ENCODE measurements around the gene CNP. TPM values are rescaled to one million over a fixed set of nuclear protein-coding genes. Genes with fewer than 3 reads are reported as not detected.

The CNP gene
- total RNA-seq (2022; extraction: Qiagen RNA extraction; ENCODE audit: low read depth) = 57.9 to 75.9 TPM (median 71.3 TPM) in 5 replicates

DNA sequence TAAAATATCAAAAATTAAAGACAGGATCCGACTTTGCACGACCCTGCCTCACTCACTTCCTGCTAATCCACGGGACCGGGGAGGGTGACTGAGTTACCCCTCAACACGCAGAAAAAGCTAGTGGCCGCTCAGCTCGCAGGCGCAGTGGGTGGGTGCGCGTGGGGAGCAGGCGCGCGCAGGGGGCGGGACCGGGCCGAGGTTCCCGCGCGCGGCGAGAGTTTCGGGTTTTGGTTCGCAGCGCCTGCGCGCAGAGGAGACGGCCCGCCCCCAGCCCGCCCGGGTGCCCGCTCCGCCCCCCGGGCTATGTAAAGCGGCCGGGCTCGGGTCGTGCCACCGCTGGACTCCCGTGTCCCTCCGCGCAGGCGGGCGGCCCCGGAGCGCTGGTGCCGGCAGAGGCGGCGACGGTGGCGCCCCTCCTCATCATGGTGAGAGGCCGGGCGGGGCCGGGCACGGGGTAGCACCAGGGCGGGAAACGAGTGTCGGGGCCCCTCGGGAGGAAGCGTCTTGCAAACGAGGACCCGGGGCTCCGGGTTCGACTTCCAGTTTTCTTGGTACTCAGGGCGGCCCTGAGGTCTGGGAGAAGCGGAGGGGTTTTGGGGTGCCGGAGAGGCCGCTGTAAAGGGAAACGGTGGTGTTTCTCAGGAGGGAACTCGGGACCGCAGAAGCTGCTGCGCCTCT, at the start of gene CNP:
CNP (plus strand) TSS at position 333 of the 678 bp plus-strand sequence; CDS start at position 423, 90 bp downstream.

GRCh38 chr17:41918314-41919164, 48.1 kb upstream of the CNP start, which contains the start of gene ACLY:
Gene ACLY, minus strand, starts transcription at chr17:41918951. Its CDS starts 5,078 bp downstream, at chr17:41913873.

GRCh38 chr17:41930009-41930832, 36.4 kb upstream of the CNP start, which contains the start of gene ODAD4:
Gene ODAD4, plus strand, starts transcription at chr17:41930617. Its CDS starts 107 bp downstream, at chr17:41930724.

DNA sequence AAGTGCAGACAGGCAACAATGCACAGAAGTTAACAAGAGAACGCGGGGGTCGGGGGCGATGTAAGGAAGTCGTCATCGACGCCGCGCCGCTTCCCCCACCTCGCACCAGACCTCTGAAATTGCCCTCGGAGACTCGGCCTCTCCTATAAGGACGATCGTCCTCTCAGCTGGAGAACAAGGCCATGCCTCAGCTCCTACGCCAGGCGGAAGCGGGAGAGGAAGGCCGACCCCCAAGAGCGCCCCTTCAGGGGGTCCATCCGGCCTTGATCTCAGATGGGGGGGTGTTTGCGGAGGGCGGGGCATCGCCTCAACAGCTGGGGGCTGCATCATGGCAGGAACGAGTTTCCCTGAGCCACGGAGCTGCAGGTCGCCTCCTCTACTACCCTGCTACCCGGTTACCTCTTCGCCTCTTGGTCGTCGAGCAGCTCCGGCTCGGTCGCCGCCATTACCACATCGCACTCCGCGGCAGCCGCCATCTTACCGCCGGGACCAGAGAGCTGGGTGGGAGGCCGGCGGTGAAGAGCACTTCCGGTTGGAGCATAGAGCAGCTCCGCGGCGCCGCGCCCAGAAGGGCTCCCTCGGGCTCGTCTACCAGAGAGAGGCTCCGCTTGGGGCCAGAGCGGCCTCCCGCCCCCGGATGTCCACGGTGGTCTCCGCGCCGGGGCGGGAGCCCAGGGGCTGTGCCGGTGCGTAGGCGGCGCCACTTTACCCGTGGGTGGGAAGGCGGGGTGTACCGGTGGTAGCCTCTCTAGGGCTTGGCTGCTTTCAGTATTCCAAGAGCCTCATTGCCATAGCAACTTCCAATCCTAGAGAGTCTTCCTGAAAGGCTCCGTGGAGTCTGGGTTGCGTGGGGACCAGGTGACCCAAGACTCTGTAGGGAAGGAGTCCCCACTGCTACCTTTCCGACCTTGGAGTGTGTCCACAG, 50.6 kb downstream of the CNP start, which contains the start of gene DNAJC7:
DNAJC7 (minus strand) TSS at position 499 of the 925 bp plus-strand sequence; CDS start at position 476, 23 bp downstream.

GRCh38 chr17:42019509-42020404, 53.2 kb downstream of the CNP start, which contains the start of gene NKIRAS2:
Gene NKIRAS2, plus strand, starts transcription at chr17:42020090. Its CDS starts 1,488 bp downstream, at chr17:42021578.

Other genes with a start within 250 kb of the CNP start
- 1.2 to 1.9 TPM (median 1.7 TPM) in 5 replicates for gene HAP1, start 232.2 kb upstream of the CNP start, total RNA-seq (2022; extraction: Qiagen RNA extraction; ENCODE audit: low read depth)
- 84.4 to 128 TPM (median 119 TPM) in 5 replicates for gene JUP, start 180.1 kb upstream of the CNP start, total RNA-seq (2022; extraction: Qiagen RNA extraction; ENCODE audit: low read depth)
- 28.2 to 40.1 TPM (median 37.2 TPM) in 5 replicates for gene P3H4, start 154.8 kb upstream of the CNP start, total RNA-seq (2022; extraction: Qiagen RNA extraction; ENCODE audit: low read depth)
- gene FKBP10, start 153.8 kb upstream of the CNP start, total RNA-seq (2022; extraction: Qiagen RNA extraction; ENCODE audit: low read depth) = 94.4 to 120 TPM (median 107 TPM) in 5 replicates
- gene NT5C3B, start 130.6 kb upstream of the CNP start, total RNA-seq (2022; extraction: Qiagen RNA extraction; ENCODE audit: low read depth) = 100 to 115 TPM (median 113 TPM) in 5 replicates
- 0.03 TPM in 1 of 5 replicates, not detected in the others for gene KLHL10, start 129.0 kb upstream of the CNP start, total RNA-seq (2022; extraction: Qiagen RNA extraction; ENCODE audit: low read depth)
- gene KLHL11, start 101.4 kb upstream of the CNP start, total RNA-seq (2022; extraction: Qiagen RNA extraction; ENCODE audit: low read depth) = 2.2 to 4.6 TPM (median 2.8 TPM) in 5 replicates
- gene ACLY, start 47.8 kb upstream of the CNP start, total RNA-seq (2022; extraction: Qiagen RNA extraction; ENCODE audit: low read depth) = 261 to 324 TPM (median 311 TPM) in 5 replicates
- 1.1 to 2.4 TPM (median 1.7 TPM) in 5 replicates for gene ODAD4, start 36.2 kb upstream of the CNP start, total RNA-seq (2022; extraction: Qiagen RNA extraction; ENCODE audit: low read depth)
- gene DNAJC7, start 50.6 kb downstream of the CNP start, total RNA-seq (2022; extraction: Qiagen RNA extraction; ENCODE audit: low read depth) = 123 to 137 TPM (median 126 TPM) in 5 replicates
- gene NKIRAS2, start 53.3 kb downstream of the CNP start, total RNA-seq (2022; extraction: Qiagen RNA extraction; ENCODE audit: low read depth) = 45.2 to 51.0 TPM (median 46.7 TPM) in 5 replicates
- 0.40 to 0.81 TPM (median 0.62 TPM) in 5 replicates for gene C17orf113, start 83.8 kb downstream of the CNP start, total RNA-seq (2022; extraction: Qiagen RNA extraction; ENCODE audit: low read depth)
- gene ZNF385C, start 131.7 kb downstream of the CNP start, total RNA-seq (2022; extraction: Qiagen RNA extraction; ENCODE audit: low read depth) = 0.13 to 0.27 TPM (median 0.19 TPM) in 4 of 5 replicates, not detected in the other
- gene DHX58, start 145.9 kb downstream of the CNP start, total RNA-seq (2022; extraction: Qiagen RNA extraction; ENCODE audit: low read depth) = 0.12 to 0.50 TPM (median 0.44 TPM) in 5 replicates
- 39.6 to 57.8 TPM (median 55.5 TPM) in 5 replicates for gene KAT2A, start 154.6 kb downstream of the CNP start, total RNA-seq (2022; extraction: Qiagen RNA extraction; ENCODE audit: low read depth)
- not detected in 5 replicates for gene HSPB9, start 156.0 kb downstream of the CNP start, total RNA-seq (2022; extraction: Qiagen RNA extraction; ENCODE audit: low read depth)
- 230 to 266 TPM (median 264 TPM) in 5 replicates for gene RAB5C, start 188.2 kb downstream of the CNP start, total RNA-seq (2022; extraction: Qiagen RNA extraction; ENCODE audit: low read depth)
- gene KCNH4, start 214.3 kb downstream of the CNP start, total RNA-seq (2022; extraction: Qiagen RNA extraction; ENCODE audit: low read depth) = 0.28 to 0.61 TPM (median 0.49 TPM) in 5 replicates
- gene HCRT, start 218.7 kb downstream of the CNP start, total RNA-seq (2022; extraction: Qiagen RNA extraction; ENCODE audit: low read depth) = 0.10 TPM in 1 of 5 replicates, not detected in the others
- gene GHDC, start 227.7 kb downstream of the CNP start, total RNA-seq (2022; extraction: Qiagen RNA extraction; ENCODE audit: low read depth) = 14.2 to 22.4 TPM (median 20.2 TPM) in 5 replicates